ENCODE measurements around the gene ZNF74. TPM values are rescaled to one million over a fixed set of nuclear protein-coding genes. Genes with fewer than 3 reads are reported as not detected.
"Not testable (repeated sequence)": the region's sequence is repeated elsewhere in the genome, so short reads cannot be mapped to it uniquely, and the experiment has no call there.

The ZNF74 gene
- 10 to 100 TPM in 1 of 4 donors, 1 to 10 TPM in 3; 7.9 to 10.7 (median 9.2) TPM for total RNA-seq

DNA sequence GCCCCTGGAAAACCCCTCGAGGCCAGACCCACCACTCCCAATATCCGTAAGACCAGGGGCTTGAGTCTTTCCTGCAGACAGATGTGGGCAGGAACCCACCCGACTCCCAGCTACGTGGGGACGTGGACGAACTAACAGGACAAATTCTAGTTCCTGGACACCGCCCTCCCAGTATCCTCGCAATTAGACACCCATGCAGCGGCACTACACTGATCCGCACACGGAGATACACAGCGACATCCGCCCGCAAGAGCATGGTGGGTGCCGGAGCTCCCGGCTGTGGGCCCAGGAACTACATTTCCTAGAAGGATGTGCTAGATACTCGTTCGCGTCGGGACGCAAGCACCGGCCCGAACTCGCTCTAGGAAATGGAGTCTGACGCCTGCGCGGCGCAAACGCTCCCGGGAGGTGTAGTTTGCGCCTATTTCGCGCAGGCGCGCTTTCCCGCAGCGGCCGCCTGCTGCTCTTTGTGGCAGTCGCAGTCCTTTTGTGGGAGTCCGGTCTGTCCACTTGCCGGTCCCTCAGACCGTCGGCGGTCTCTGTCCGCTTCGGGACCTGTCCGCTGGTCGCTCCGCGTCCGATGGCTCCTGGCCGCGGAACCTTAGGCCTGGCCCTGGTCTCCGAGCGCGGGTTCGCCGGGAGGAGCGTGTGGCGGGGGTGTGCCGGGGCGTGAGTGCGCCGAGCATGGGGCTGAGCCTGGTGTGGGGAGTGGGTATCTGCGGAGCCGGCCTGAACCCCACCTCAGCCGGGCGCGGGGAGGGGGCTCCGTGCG lies at the start of gene ZNF74:
ZNF74 (plus strand) TSS at position 447 of the 772 bp plus-strand sequence. CDS start 478 bp downstream, outside the sequence.
- WGBS, 2 donors = 0% methylated on average over 8 to 10 of the region's 71 CpGs
- H3K9me3 ChIP-seq = no peaks in the 10 kb centered on the region
- H3K4me1 ChIP-seq = peaks cover 0 to 32% (median 13%) of the 10 kb centered on the region in 3 donors
- peak within 1 kb of the TSS; percentile 71 to 80 (median 78) for H3K27ac ChIP-seq
- peak; percentile 34 for DNase-seq
- intact Hi-C loops (cut with DNase I) = no loop called here
- H3K27me3 ChIP-seq = no peaks in the 10 kb centered on the region
- no peaks in the 10 kb centered on the region for H3K36me3 ChIP-seq
- TF ChIP-seq POLR2A (IDR thresholded peaks at IDR 0.05) = peak in 1 of 4 donors; percentile 49
- TF ChIP-seq, protein P1, sequence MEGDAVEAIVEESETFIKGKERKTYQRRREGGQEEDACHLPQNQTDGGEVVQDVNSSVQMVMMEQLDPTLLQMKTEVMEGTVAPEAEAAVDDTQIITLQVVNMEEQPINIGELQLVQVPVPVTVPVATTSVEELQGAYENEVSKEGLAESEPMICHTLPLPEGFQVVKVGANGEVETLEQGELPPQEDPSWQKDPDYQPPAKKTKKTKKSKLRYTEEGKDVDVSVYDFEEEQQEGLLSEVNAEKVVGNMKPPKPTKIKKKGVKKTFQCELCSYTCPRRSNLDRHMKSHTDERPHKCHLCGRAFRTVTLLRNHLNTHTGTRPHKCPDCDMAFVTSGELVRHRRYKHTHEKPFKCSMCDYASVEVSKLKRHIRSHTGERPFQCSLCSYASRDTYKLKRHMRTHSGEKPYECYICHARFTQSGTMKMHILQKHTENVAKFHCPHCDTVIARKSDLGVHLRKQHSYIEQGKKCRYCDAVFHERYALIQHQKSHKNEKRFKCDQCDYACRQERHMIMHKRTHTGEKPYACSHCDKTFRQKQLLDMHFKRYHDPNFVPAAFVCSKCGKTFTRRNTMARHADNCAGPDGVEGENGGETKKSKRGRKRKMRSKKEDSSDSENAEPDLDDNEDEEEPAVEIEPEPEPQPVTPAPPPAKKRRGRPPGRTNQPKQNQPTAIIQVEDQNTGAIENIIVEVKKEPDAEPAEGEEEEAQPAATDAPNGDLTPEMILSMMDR (IDR thresholded peaks at IDR 0.05) = peak in 3 of 6 experiments; percentile 10 to 23 (median 19)
- H3K4me3 ChIP-seq = peak within 1 kb of the TSS; percentile 66 to 88 (median 68)

DNA sequence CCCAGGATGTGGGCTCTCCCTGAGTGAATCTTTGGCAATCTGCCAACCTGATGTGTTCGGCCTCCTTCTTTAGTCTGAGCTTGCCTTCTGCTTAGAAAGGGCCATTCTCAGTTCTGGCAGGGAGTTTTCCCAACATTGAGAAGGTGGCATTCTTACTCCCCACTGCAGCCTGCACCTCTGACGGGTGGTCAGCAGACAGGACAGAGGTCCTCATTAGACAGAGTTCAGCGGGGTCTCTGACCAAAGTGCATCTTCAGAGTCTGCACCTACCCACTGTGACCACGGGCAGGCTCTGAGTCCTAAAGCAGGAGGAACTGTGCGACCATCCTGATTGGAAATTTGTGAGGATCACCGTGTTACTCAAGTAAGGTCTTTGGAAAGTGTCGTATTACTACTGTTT lies 47.4 kb upstream of the ZNF74 start:
- WGBS, 2 donors = no CpG with 5 or more reads among the region's 7 CpGs

DNA sequence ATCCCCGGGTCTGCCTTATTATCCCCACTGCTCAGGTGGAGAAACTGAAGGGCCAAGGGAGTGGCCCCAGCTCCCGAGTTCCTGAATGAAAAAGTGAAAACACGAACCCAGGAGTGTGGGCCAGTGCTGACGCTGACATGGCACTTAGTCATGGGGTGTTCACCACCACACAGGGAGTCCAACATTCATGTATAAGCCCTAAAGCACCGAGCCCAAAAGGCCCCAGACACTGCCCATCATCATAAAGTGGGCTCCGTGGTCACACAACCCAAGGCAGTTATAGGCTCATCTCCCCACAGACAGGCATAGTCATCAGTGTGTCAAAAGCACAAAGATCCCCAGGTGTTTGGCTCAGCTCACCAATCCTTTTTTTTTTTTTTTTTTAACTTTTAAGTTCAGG lies 41.4 kb upstream of the ZNF74 start:
- H3K27ac ChIP-seq; H3K9me3 ChIP-seq; intact Hi-C loops (cut with DNase I); H3K27me3 ChIP-seq; DNase-seq; H3K4me3 ChIP-seq; H3K36me3 ChIP-seq; H3K4me1 ChIP-seq: not testable (repeated sequence)
- WGBS, 2 donors = 25 to 50% methylated on average over 2 to 3 of the region's 6 CpGs

More for the DNA sequence above, 47.4 kb upstream of the ZNF74 start:
- DNase-seq; H3K9me3 ChIP-seq; H3K4me3 ChIP-seq; H3K27ac ChIP-seq; H3K36me3 ChIP-seq; H3K27me3 ChIP-seq; intact Hi-C loops (cut with DNase I); H3K4me1 ChIP-seq: not testable (repeated sequence)

DNA sequence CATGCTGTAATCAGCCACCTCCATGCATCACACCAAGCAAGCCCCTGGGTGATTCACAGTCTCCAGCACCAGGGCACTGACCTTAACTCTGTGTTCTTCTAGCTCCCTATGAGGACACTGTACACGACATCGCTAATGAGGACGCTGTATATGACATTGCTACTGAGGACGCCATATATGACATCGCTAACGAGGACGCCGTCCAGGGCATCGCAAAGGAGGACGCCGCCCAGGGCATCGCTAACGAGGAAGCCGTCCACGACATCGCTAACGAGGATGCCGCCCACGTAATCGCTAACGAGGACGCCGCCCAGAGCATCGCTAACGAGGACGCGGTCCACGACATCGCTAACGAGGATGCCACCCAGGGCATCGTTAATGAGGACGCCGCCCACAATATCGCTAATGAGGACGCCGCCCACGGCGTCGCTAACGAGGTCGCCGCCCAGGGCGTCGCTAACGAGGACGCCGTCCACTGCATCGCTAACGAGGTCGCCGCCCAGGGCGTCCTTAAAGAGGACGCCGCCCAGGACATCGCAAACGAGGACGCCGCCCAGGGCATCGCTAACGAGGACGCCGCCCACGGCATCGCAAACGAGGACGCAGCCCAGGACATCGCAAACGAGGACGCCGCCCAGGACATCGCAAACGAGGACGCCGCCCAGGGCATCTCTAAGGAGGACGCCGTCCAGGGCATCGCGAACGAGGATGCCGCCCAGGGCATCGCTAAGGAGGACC lies 39.5 kb upstream of the ZNF74 start:
- H3K4me3 ChIP-seq = no peak overlapping the region
- H3K4me1 ChIP-seq = no peaks in the 10 kb centered on the region
- no peak for TF ChIP-seq POLR2A (IDR thresholded peaks at IDR 0.05)
- TF ChIP-seq, protein P1 (IDR thresholded peaks at IDR 0.05) = no peak
- H3K9me3 ChIP-seq = no peaks in the 10 kb centered on the region
- WGBS, 2 donors = 90 to 94% methylated on average over 13 to 22 of the region's 81 CpGs
- no peaks in the 10 kb centered on the region for H3K27me3 ChIP-seq
- DNase-seq = no peak
- no peaks in the 10 kb centered on the region for H3K36me3 ChIP-seq
- intact Hi-C loops (cut with DNase I) = no loop called here
- no peak overlapping the region for H3K27ac ChIP-seq

DNA sequence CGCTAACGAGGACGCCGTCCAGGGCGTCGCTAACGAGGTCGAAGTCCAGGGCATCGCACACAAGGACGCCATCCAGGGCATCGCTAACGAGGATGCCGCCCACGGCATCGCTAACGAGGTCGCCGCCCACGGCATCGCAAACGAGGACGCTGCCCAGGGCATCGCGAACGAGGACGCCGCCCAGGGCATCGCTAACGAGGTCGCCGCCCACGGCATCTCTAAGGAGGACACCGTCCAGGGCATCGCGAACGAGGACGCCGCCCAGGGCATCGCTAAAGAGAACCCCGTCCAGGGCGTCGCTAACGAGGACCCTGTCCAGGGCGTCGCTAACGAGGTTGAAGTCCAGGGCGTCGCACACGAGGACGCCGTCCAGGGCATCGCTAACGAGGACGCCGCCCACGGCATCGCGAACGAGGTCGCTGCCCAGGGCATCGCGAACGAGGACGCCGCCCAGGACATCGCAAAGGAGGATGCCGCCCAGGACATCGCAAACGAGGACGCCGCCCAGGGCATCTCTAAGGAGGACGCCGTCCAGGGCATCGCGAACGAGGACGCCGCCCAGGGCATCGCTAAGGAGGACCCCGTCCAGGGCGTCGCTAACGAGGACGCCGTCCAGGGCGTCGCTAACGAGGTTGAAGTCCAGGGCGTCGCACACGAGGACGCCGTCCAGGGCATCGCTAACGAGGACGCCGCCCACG lies 37.9 kb upstream of the ZNF74 start:
- H3K27me3 ChIP-seq; H3K9me3 ChIP-seq; H3K27ac ChIP-seq; intact Hi-C loops (cut with DNase I); H3K4me3 ChIP-seq; DNase-seq; H3K4me1 ChIP-seq; H3K36me3 ChIP-seq: not testable (repeated sequence)
- WGBS, 2 donors = 90 to 93% methylated on average over 65 to 84 of the region's 98 CpGs

DNA sequence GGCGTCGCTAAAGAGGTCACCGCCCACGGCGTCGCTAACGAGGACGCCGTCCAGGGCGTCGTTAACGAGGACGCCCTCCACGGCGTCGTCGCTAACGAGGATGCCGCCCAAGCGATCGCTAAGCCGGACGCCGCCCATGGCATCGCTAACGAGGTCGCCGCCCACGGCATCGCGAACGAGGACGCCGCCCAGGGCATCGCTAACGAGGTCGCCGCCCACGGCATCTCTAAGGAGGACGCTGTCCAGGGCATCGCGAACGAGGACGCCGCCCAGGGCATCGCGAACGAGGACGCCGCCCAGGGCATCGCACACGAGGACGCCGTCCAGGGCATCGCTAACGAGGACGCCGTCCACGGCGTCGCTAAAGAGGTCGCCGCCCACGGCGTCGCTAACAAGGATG lies 37.0 kb upstream of the ZNF74 start:
- WGBS, 2 donors = 91 to 98% methylated on average over 19 to 24 of the region's 66 CpGs
- H3K9me3 ChIP-seq; H3K27me3 ChIP-seq; H3K4me1 ChIP-seq; H3K27ac ChIP-seq; intact Hi-C loops (cut with DNase I); H3K36me3 ChIP-seq; H3K4me3 ChIP-seq; DNase-seq: not testable (repeated sequence)

DNA sequence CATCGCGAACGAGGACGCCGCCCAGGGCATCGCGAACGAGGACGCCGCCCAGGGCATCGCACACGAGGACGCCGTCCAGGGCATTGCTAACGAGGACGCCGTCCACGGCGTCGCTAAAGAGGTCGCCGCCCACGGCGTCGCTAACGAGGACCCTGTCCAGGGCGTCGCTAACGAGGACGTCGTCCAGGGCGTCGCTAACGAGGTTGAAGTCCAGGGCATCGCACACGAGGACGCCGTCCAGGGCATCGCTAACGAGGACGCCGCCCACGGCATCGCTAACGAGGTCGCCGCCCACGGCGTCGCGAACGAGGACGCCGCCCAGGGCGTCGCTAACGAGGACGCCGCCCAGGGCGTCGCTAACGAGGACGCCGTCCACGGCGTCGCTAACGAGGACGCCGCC lies 36.0 kb upstream of the ZNF74 start:
- H3K36me3 ChIP-seq; DNase-seq; intact Hi-C loops (cut with DNase I); H3K27ac ChIP-seq; H3K9me3 ChIP-seq; H3K4me1 ChIP-seq; H3K27me3 ChIP-seq; H3K4me3 ChIP-seq: not testable (repeated sequence)
- 93% methylated on average over 24 of the region's 70 CpGs; no CpG with 5 or more reads in 1 of the 2 donors for WGBS, 2 donors

DNA sequence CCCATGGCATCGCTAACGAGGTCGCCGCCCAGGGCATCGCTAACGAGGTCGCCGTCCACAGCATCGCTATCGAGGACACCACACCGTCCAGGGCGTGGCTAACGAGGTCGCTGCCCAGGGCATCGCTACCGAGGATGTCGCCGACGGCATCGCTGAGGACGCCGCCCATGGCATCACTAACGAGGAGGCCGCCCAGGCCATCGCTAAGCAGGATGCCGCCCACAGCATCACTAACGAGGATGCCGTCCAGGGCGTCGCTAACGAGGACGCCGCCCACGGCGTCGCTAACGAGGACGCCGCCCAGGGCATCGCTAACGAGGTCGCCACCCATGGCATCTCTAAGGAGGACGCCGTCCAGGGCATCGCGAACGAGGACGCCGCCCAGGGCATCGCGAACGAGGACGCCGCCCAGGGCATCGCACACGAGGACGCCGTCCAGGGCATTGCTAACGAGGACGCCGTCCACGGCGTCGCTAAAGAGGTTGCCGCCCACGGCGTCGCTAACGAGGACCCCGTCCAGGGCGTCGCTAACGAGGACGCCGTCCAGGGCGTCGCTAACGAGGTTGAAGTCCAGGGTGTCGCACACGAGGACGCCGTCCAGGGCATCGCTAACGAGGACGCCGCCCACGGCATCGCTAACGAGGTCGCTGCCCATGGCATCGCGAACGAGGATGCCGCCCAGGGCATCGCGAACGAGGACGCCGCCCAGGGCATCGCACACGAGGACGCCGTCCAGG lies 35.3 kb upstream of the ZNF74 start:
- H3K4me3 ChIP-seq; intact Hi-C loops (cut with DNase I); DNase-seq; H3K4me1 ChIP-seq; H3K9me3 ChIP-seq; H3K27ac ChIP-seq; H3K27me3 ChIP-seq; H3K36me3 ChIP-seq: not testable (repeated sequence)
- WGBS, 2 donors = no CpG with 5 or more reads among the region's 103 CpGs

DNA sequence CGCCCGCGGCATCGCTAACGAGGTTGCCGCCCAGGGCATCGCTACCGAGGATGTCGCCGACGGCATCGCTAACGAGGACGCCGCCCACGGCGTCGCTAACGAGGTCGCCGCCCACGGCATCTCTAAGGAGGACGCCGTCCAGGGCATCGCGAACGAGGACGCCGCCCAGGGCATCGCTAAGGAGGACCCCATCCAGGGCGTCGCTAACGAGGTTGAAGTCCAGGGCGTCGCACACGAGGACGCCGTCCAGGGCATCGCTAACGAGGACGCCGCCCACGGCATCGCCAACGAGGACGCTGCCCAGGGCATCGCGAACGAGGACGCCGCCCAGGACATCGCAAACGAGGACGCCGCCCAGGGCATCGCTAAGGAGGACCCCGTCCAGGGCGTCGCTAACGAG lies 33.7 kb upstream of the ZNF74 start:
- H3K27me3 ChIP-seq; intact Hi-C loops (cut with DNase I); H3K4me3 ChIP-seq; H3K4me1 ChIP-seq; H3K36me3 ChIP-seq; H3K27ac ChIP-seq; DNase-seq; H3K9me3 ChIP-seq: not testable (repeated sequence)
- WGBS, 2 donors = 87 to 96% methylated on average over 11 to 17 of the region's 60 CpGs
